ENCODE measurements around the gene OCSTAMP. TPM values are rescaled to one million over a fixed set of nuclear protein-coding genes. Genes with fewer than 3 reads are reported as not detected.

OCSTAMP gene
- total RNA-seq, 1 donor, result not detected

- no peaks in the 10 kb centered on the region for H3K9me3 ChIP-seq (ENCODE audit: low read depth, low read length)
- no peaks in the 10 kb centered on the region for H3K4me1 ChIP-seq (ENCODE audit: insufficient read depth, low read length)
- H3K27me3 ChIP-seq (ENCODE audit: insufficient read depth, low read length), result peaks cover 2% of the 10 kb centered on the region
- no peak overlapping the region for H3K4me3 ChIP-seq (ENCODE audit: low read length)
Measured at GRCh38 chr20:46580613-46581205, 30.3 kb upstream of the OCSTAMP start.

- no peaks in the 10 kb centered on the region for H3K9me3 ChIP-seq (ENCODE audit: low read depth, low read length)
- no peaks in the 10 kb centered on the region for H3K27me3 ChIP-seq (ENCODE audit: insufficient read depth, low read length)
- H3K4me1 ChIP-seq (ENCODE audit: insufficient read depth, low read length), result no peaks in the 10 kb centered on the region
- no peak overlapping the region for H3K4me3 ChIP-seq (ENCODE audit: low read length)
Measured at GRCh38 chr20:46578745-46579144, 28.3 kb upstream of the OCSTAMP start.

GRCh38 chr20:46576774-46577395, 26.4 kb upstream of the OCSTAMP start:
- Histone ChIP-seq H3K27me3 (ENCODE audit: insufficient read depth, low read length) (no peaks in the 10 kb centered on the region), H3K4me3 (ENCODE audit: low read length) (no peak overlapping the region), H3K4me1 (ENCODE audit: insufficient read depth, low read length) (no peaks in the 10 kb centered on the region), H3K9me3 (ENCODE audit: low read depth, low read length) (no peaks in the 10 kb centered on the region)

- Histone ChIP-seq H3K9me3 (ENCODE audit: low read depth, low read length) (no peaks in the 10 kb centered on the region), H3K4me3 (ENCODE audit: low read length) (no peak overlapping the region), H3K4me1 (ENCODE audit: insufficient read depth, low read length) (no peaks in the 10 kb centered on the region), H3K27me3 (ENCODE audit: insufficient read depth, low read length) (no peaks in the 10 kb centered on the region)
Measured at GRCh38 chr20:46575937-46576461, 25.5 kb upstream of the OCSTAMP start.

- H3K4me1 ChIP-seq (ENCODE audit: insufficient read depth, low read length), result no peaks in the 10 kb centered on the region
- no peaks in the 10 kb centered on the region for H3K27me3 ChIP-seq (ENCODE audit: insufficient read depth, low read length)
- no peaks in the 10 kb centered on the region for H3K9me3 ChIP-seq (ENCODE audit: low read depth, low read length)
- H3K4me3 ChIP-seq (ENCODE audit: low read length), result no peak overlapping the region
Measured at GRCh38 chr20:46575394-46575793, 24.9 kb upstream of the OCSTAMP start.

GRCh38 chr20:46573788-46574584, 23.5 kb upstream of the OCSTAMP start:
- Histone ChIP-seq H3K27me3 (ENCODE audit: insufficient read depth, low read length) (no peaks in the 10 kb centered on the region), H3K4me3 (ENCODE audit: low read length) (no peak overlapping the region), H3K4me1 (ENCODE audit: insufficient read depth, low read length) (no peaks in the 10 kb centered on the region), H3K9me3 (ENCODE audit: low read depth, low read length) (no peaks in the 10 kb centered on the region)

GRCh38 chr20:46573234-46573633, 22.8 kb upstream of the OCSTAMP start:
- no peaks in the 10 kb centered on the region for H3K4me1 ChIP-seq (ENCODE audit: insufficient read depth, low read length)
- H3K9me3 ChIP-seq (ENCODE audit: low read depth, low read length), result no peaks in the 10 kb centered on the region
- H3K4me3 ChIP-seq (ENCODE audit: low read length), result no peak overlapping the region
- H3K27me3 ChIP-seq (ENCODE audit: insufficient read depth, low read length), result no peaks in the 10 kb centered on the region

- H3K4me1 ChIP-seq (ENCODE audit: insufficient read depth, low read length), result no peaks in the 10 kb centered on the region
- no peaks in the 10 kb centered on the region for H3K9me3 ChIP-seq (ENCODE audit: low read depth, low read length)
- H3K4me3 ChIP-seq (ENCODE audit: low read length), result no peak overlapping the region
- H3K27me3 ChIP-seq (ENCODE audit: insufficient read depth, low read length), result no peaks in the 10 kb centered on the region
Measured at GRCh38 chr20:46572790-46573189, 22.3 kb upstream of the OCSTAMP start.

- no peak overlapping the region for H3K4me3 ChIP-seq (ENCODE audit: low read length)
- H3K4me1 ChIP-seq (ENCODE audit: insufficient read depth, low read length), result no peaks in the 10 kb centered on the region
- no peaks in the 10 kb centered on the region for H3K9me3 ChIP-seq (ENCODE audit: low read depth, low read length)
- H3K27me3 ChIP-seq (ENCODE audit: insufficient read depth, low read length), result no peaks in the 10 kb centered on the region
Measured at GRCh38 chr20:46572153-46572552, 21.7 kb upstream of the OCSTAMP start.

GRCh38 chr20:46571418-46571817, 21.0 kb upstream of the OCSTAMP start:
- Histone ChIP-seq H3K4me1 (ENCODE audit: insufficient read depth, low read length) (no peaks in the 10 kb centered on the region), H3K4me3 (ENCODE audit: low read length) (no peak overlapping the region), H3K9me3 (ENCODE audit: low read depth, low read length) (no peaks in the 10 kb centered on the region), H3K27me3 (ENCODE audit: insufficient read depth, low read length) (no peaks in the 10 kb centered on the region)

- H3K4me3 ChIP-seq (ENCODE audit: low read length), result no peak overlapping the region
- H3K9me3 ChIP-seq (ENCODE audit: low read depth, low read length), result no peaks in the 10 kb centered on the region
- no peaks in the 10 kb centered on the region for H3K4me1 ChIP-seq (ENCODE audit: insufficient read depth, low read length)
- no peaks in the 10 kb centered on the region for H3K27me3 ChIP-seq (ENCODE audit: insufficient read depth, low read length)
Measured at GRCh38 chr20:46570956-46571355, 20.5 kb upstream of the OCSTAMP start.

- Histone ChIP-seq H3K27me3 (ENCODE audit: insufficient read depth, low read length) (no peaks in the 10 kb centered on the region), H3K4me1 (ENCODE audit: insufficient read depth, low read length) (no peaks in the 10 kb centered on the region), H3K9me3 (ENCODE audit: low read depth, low read length) (no peaks in the 10 kb centered on the region), H3K4me3 (ENCODE audit: low read length) (no peak overlapping the region)
Measured at GRCh38 chr20:46569961-46570360, 19.5 kb upstream of the OCSTAMP start.

GRCh38 chr20:46568570-46569129, 18.2 kb upstream of the OCSTAMP start:
- Histone ChIP-seq H3K4me1 (ENCODE audit: insufficient read depth, low read length) (no peaks in the 10 kb centered on the region), H3K27me3 (ENCODE audit: insufficient read depth, low read length) (no peaks in the 10 kb centered on the region), H3K9me3 (ENCODE audit: low read depth, low read length) (no peaks in the 10 kb centered on the region), H3K4me3 (ENCODE audit: low read length) (no peak overlapping the region)

GRCh38 chr20:46566125-46566524, 15.7 kb upstream of the OCSTAMP start:
- Histone ChIP-seq H3K4me1 (ENCODE audit: insufficient read depth, low read length) (peaks cover 8% of the 10 kb centered on the region), H3K4me3 (ENCODE audit: low read length) (no peak overlapping the region), H3K9me3 (ENCODE audit: low read depth, low read length) (no peaks in the 10 kb centered on the region), H3K27me3 (ENCODE audit: insufficient read depth, low read length) (no peaks in the 10 kb centered on the region)

- no peak overlapping the region for H3K4me3 ChIP-seq (ENCODE audit: low read length)
- H3K27me3 ChIP-seq (ENCODE audit: insufficient read depth, low read length), result no peaks in the 10 kb centered on the region
- H3K4me1 ChIP-seq (ENCODE audit: insufficient read depth, low read length), result peaks cover 8% of the 10 kb centered on the region
- no peaks in the 10 kb centered on the region for H3K9me3 ChIP-seq (ENCODE audit: low read depth, low read length)
Measured at GRCh38 chr20:46564241-46564957, 13.9 kb upstream of the OCSTAMP start.
